Measurements from ENCODE around the gene CFB. TPM values are rescaled to one million over a fixed set of nuclear protein-coding genes. Genes with fewer than 3 reads are reported as not detected.
A peak's percentile ranks its signal among the peaks of the same experiment; 100 is the strongest.
"Not testable (repeated sequence)": the region's sequence is repeated elsewhere in the genome, so short reads cannot be mapped to it uniquely, and the experiment has no call there.

The CFB gene
- total RNA-seq, 3 donors from 2014 or later, result 34.5 to 178 (median 40.4) TPM

GRCh38 chr6:31971993-31972708 lies 26.3 kb downstream of the CFB start, which contains the start of gene DXO:
TSS of gene DXO (minus strand) at chr6:31972138. CDS start at chr6:31971675, 463 bp downstream.
- peak; percentile 95 for ATAC-seq
- intact Hi-C loops (cut with DNase I, micrococcal nuclease), result no loop called here
- TF ChIP-seq CTCF (IDR thresholded peaks at IDR 0.05), result no peak

GRCh38 chr6:31972709-31973350 lies 26.9 kb downstream of the CFB start:
- TF ChIP-seq CTCF (IDR thresholded peaks at IDR 0.05), result no peak
- intact Hi-C loops (cut with DNase I, micrococcal nuclease), result no loop called here
- ATAC-seq, result no peak
- H3K36me3 ChIP-seq (ENCODE audit: low read depth), result peaks cover 2% of the 10 kb centered on the region
- peaks cover 17% of the 10 kb centered on the region for H3K4me1 ChIP-seq (ENCODE audit: low read depth)
- peak overlapping the region; percentile 76 for H3K4me3 ChIP-seq
- H3K9me3 ChIP-seq, result no peaks in the 10 kb centered on the region
- DNase-seq, result no peak

More at GRCh38 chr6:31971993-31972708, 26.3 kb downstream of the CFB start, which contains the start of gene DXO:
- Histone ChIP-seq H3K9me3 (no peaks in the 10 kb centered on the region), H3K36me3 (ENCODE audit: low read depth) (peaks cover 2% of the 10 kb centered on the region), H3K4me3 (peak within 1 kb of the TSS; percentile 76), H3K4me1 (ENCODE audit: low read depth) (peaks cover 17% of the 10 kb centered on the region)
- DNase-seq, result peak; percentile 94 to 98 (median 98)

- intact Hi-C loops (cut with DNase I, micrococcal nuclease); H3K36me3 ChIP-seq (ENCODE audit: low read depth); ATAC-seq; DNase-seq; H3K9me3 ChIP-seq; H3K4me3 ChIP-seq: not testable (repeated sequence)
- peaks cover 13% of the 10 kb centered on the region for H3K4me1 ChIP-seq (ENCODE audit: low read depth)
Measured at GRCh38 chr6:31976065-31976464, 30.2 kb downstream of the CFB start.

GRCh38 chr6:31977816-31978431 lies 32.0 kb downstream of the CFB start:
- intact Hi-C loops (cut with DNase I, micrococcal nuclease), result no loop called here
- DNase-seq (no peak), ATAC-seq (no peak)
- H3K9me3 ChIP-seq, result no peaks in the 10 kb centered on the region
- H3K4me3 ChIP-seq, result no peak overlapping the region
- no peak for TF ChIP-seq CTCF (IDR thresholded peaks at IDR 0.05)
- no peaks in the 10 kb centered on the region for H3K36me3 ChIP-seq (ENCODE audit: low read depth)
- H3K4me1 ChIP-seq (ENCODE audit: low read depth), result peaks cover 4% of the 10 kb centered on the region

- TF ChIP-seq CTCF (IDR thresholded peaks at IDR 0.05), result no peak
- H3K36me3 ChIP-seq (ENCODE audit: low read depth), result no peaks in the 10 kb centered on the region
- intact Hi-C loops (cut with DNase I, micrococcal nuclease), result no loop called here
- peak in 1 of 3 donors; percentile 3 for DNase-seq
- H3K9me3 ChIP-seq, result no peaks in the 10 kb centered on the region
- no peak for ATAC-seq
- no peaks in the 10 kb centered on the region for H3K4me1 ChIP-seq (ENCODE audit: low read depth)
- H3K4me3 ChIP-seq, result no peak overlapping the region
Measured at GRCh38 chr6:31978831-31979230, 32.9 kb downstream of the CFB start.
